HL-60 (cell line): ENCODE results near the gene LAS1L.
A peak's percentile ranks its signal among the peaks of the same experiment; 100 is the strongest.

ENCODE experiments used
- DNase-seq, 2 experiments: peaks; one replicate each; pipeline ENCODE4 v3.0.0-alpha.2; 2010 to 2020; ENCODE audit warnings: low read depth in 1 of 2, low spot score in 1 of 2
- H3K27ac ChIP-seq: fragments of 250-450 bp; sonication (Bioruptor Pico); replicated peaks from 2 replicates; pipeline ENCODE4 v1.5.1; 2020; ENCODE audit warnings: mild to moderate bottlenecking, moderate library complexity
- H3K27me3 ChIP-seq: fragments of 250-450 bp; sonication (Bioruptor Pico); 2 replicates; pipeline ENCODE4 v1.5.1; 2021; ENCODE audit warnings: mild to moderate bottlenecking, moderate library complexity; ENCODE audit not compliant: insufficient read depth, poor library complexity, severe bottlenecking
- H3K4me3 ChIP-seq: replicated peaks from 2 replicates; pipeline ENCODE4 v1.5.1; 2011; ENCODE audit warnings: mild to moderate bottlenecking, control low read depth, low read length; ENCODE audit not compliant: insufficient read depth
- GABPA ChIP-seq: IDR thresholded peaks from 2 replicates; pipeline ENCODE4 v1.6.1; 2012; ENCODE audit warnings: low read depth
- POLR2AphosphoS5 ChIP-seq: IDR thresholded peaks from 2 replicates; pipeline ENCODE4 v1.6.1; 2012; ENCODE audit warnings: low read depth
- SPI1 ChIP-seq: IDR thresholded peaks from 2 replicates; pipeline ENCODE4 v1.6.1; 2012; ENCODE audit warnings: low read depth, mild to moderate bottlenecking, borderline replicate concordance
- long read RNA-seq: library from polyadenylated mRNA; unstranded; transcript quantifications from one replicate; pipeline ENCODE4 v2.0.0, GENCODE V29; 2020
- TF ChIP-seq, protein P1 (sequence below): IDR thresholded peaks from one replicate; pipeline ENCODE4 v1.5.1; 2011; ENCODE audit warnings: low read length, control low read depth, inconsistent platforms; ENCODE audit not compliant: insufficient read depth
- TF ChIP-seq, protein P2 (sequence below): IDR thresholded peaks from 2 replicates; pipeline ENCODE4 v1.6.1; 2012; ENCODE audit warnings: low read depth; ENCODE audit not compliant: insufficient replicate concordance

LAS1L gene
- long read RNA-seq, transcript LAS1L-202 (13 exons, 2,386 nt), result major isoform, 254 of 490 reads
- long read RNA-seq, transcript LAS1L-203 (14 exons, 2,439 nt), result minor isoform, 41 of 490 reads
- long read RNA-seq, partial matches to known transcripts, result 125 of 490 reads
- long read RNA-seq, other reads (novel, unspliced or antisense), result 70 of 490 reads

DNA sequence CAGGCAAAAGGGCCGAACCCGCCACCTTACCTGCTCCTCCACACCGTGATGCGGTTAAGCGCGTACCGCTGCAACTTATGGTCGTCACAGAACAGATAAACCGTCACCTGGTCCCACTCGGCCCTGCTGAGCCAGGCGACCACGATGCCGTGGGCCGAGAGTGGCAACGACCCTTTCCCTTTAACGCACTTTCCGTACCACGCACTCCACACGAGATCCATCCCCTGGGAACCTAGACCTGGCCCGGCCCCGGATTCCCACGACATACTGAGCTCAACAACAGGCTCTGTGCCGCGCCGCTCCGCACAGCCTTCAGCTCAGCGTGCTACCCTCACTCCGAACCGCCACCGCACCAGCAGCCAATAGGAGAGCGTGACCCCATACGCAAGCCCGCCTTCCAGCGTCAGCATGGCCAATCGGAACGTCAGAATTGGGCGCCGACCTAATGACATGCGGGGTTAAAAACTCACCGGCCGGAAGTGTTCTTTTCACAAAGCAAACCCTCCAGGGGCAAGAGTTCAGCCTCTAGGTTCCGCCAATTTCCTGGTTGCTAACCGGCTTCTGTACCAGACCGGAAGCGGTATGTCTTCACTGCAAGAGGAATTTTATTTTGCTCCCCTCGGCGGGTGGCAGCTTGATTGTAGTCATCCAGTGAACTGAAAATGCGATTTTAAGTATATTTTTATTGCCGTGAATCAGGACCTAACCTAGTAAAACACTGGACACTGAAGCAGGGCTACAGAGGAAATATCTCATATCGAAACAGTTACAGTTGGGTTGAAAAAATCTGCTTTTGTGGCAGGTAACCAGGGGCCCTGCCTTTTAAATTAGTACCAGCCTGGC lies at the start of gene LAS1L:
LAS1L (minus strand) TSS at position 338 of the 843 bp plus-strand sequence; CDS start at position 266, 72 bp downstream.
- Histone ChIP-seq H3K27me3 (no peaks in the 10 kb centered on the region), H3K27ac (peak within 1 kb of the TSS; percentile 76), H3K4me3 (peak within 1 kb of the TSS; percentile 86)
- DNase-seq, result peak; percentile 84 to 93
- TF ChIP-seq SPI1 (no peak), GABPA (peak; percentile 98), POLR2AphosphoS5 (peak; percentile 67)
- TF ChIP-seq, protein P1, sequence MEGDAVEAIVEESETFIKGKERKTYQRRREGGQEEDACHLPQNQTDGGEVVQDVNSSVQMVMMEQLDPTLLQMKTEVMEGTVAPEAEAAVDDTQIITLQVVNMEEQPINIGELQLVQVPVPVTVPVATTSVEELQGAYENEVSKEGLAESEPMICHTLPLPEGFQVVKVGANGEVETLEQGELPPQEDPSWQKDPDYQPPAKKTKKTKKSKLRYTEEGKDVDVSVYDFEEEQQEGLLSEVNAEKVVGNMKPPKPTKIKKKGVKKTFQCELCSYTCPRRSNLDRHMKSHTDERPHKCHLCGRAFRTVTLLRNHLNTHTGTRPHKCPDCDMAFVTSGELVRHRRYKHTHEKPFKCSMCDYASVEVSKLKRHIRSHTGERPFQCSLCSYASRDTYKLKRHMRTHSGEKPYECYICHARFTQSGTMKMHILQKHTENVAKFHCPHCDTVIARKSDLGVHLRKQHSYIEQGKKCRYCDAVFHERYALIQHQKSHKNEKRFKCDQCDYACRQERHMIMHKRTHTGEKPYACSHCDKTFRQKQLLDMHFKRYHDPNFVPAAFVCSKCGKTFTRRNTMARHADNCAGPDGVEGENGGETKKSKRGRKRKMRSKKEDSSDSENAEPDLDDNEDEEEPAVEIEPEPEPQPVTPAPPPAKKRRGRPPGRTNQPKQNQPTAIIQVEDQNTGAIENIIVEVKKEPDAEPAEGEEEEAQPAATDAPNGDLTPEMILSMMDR, result no peak
- TF ChIP-seq, protein P2, sequence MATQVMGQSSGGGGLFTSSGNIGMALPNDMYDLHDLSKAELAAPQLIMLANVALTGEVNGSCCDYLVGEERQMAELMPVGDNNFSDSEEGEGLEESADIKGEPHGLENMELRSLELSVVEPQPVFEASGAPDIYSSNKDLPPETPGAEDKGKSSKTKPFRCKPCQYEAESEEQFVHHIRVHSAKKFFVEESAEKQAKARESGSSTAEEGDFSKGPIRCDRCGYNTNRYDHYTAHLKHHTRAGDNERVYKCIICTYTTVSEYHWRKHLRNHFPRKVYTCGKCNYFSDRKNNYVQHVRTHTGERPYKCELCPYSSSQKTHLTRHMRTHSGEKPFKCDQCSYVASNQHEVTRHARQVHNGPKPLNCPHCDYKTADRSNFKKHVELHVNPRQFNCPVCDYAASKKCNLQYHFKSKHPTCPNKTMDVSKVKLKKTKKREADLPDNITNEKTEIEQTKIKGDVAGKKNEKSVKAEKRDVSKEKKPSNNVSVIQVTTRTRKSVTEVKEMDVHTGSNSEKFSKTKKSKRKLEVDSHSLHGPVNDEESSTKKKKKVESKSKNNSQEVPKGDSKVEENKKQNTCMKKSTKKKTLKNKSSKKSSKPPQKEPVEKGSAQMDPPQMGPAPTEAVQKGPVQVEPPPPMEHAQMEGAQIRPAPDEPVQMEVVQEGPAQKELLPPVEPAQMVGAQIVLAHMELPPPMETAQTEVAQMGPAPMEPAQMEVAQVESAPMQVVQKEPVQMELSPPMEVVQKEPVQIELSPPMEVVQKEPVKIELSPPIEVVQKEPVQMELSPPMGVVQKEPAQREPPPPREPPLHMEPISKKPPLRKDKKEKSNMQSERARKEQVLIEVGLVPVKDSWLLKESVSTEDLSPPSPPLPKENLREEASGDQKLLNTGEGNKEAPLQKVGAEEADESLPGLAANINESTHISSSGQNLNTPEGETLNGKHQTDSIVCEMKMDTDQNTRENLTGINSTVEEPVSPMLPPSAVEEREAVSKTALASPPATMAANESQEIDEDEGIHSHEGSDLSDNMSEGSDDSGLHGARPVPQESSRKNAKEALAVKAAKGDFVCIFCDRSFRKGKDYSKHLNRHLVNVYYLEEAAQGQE, result peak; percentile 3

DNA sequence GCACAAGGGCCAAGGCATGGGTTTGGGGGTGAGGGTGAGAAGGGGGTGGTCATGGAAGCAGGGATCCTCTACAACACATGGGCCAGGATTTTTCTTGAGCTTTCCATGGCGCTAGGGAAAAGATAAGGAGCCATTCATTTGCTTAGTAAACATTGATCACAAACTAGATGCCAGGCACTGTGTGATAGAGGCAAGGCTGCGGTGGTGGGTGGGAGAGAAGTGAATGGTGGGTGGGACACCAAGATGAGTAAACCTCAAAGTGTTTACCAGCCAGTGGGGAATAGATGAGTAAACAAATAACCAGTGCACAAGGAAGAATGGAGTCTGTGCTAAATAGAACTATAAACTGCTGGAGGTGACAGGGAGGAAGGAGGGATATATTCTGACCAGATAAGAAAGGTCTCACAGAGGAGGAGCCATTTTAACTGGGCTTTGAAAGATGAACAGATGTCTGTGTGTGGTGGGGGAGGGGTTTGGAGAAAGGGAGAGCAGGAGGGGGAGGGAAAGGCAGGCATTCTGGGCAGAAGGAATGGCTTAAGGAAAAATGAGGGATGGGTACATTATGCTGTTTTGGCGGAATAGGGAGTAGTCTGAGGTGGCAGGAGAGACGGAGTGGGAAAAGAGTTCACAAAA lies 48.0 kb upstream of the LAS1L start:
- Histone ChIP-seq H3K4me3 (no peak overlapping the region), H3K27me3 (no peaks in the 10 kb centered on the region), H3K27ac (no peak overlapping the region)
- DNase-seq, result no peak
- TF ChIP-seq POLR2AphosphoS5, result no peak
- TF ChIP-seq, protein P2, result no peak
- TF ChIP-seq, protein P1, result no peak
- TF ChIP-seq GABPA, result no peak
- TF ChIP-seq SPI1, result no peak

DNA sequence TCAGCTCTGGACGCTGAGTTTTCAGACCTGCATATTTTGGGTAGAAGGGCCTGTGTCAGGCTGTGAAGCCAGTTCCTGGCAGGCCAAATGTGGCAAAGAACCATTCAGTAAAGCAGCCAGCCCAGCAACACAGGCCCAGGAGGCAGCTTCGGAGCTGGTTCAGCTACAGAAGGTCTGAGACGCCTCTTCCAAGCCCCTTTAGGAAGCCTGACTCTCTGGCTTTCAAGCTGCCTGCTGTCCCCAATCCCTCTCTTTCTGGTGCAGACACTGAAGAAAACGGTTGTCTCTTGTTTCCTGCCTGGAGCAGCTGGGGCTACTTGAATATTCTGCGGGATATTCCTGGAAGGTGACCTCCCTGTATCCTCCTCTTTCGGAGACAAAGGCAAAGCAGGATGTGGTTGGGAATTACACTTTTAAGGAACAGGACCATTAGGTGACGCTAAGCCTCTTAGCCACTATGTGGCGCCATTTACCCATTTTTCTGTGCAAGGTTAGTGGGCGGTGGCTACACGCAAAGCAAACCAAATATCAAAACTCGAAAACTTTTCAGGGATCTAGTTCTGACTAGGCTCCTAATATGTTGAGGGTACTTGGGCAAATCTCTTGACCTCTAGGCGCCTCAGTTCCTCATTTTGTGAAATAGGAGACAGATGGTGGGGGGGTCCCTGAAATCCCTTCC lies 47.2 kb upstream of the LAS1L start:
- peak; percentile 20 to 75 for DNase-seq
- no peak overlapping the region for H3K27ac ChIP-seq
- no peaks in the 10 kb centered on the region for H3K27me3 ChIP-seq
- no peak overlapping the region for H3K4me3 ChIP-seq
- TF ChIP-seq, protein P1, result peak; percentile 21
- TF ChIP-seq, protein P2, result no peak
- TF ChIP-seq POLR2AphosphoS5 (no peak), SPI1 (no peak; the same call in 1 of the 2 replicates)
